ENCODE results near the gene AGPS.

- TF ChIP-seq CTCF (IDR thresholded peaks at IDR 0.05) (peak in 3 of 6 experiments; percentile 19 to 48 (median 32)), POLR2A (IDR thresholded peaks at IDR 0.05) (peak in 2 of 4 donors; percentile 30 to 49)
These were observed at the start of gene AGPS for GRCh38 chr2:177392373-177393202.
